DND-41 (cell line): Measurements from ENCODE around the gene SUCLG2.

Experiments
- CTCF ChIP-seq: IDR thresholded peaks from 2 replicates; pipeline ENCODE4 v1.5.1; 2012; ENCODE audit warnings: borderline replicate concordance, low read length, moderate library complexity, mild to moderate bottlenecking; ENCODE audit not compliant: poor library complexity, severe bottlenecking; ENCODE audit errors: extremely low read depth
- EZH2 ChIP-seq: IDR thresholded peaks from 3 replicates; pipeline ENCODE4 v1.6.1; 2012; ENCODE audit warnings: borderline replicate concordance, low read depth, mild to moderate bottlenecking, moderate library complexity, low read length, inconsistent platforms; ENCODE audit not compliant: severe bottlenecking

GRCh38 chr3:67423722-67424121, 230.7 kb downstream of the SUCLG2 start:
- TF ChIP-seq CTCF (no peak), EZH2 (no peak)
